HCT116 (cell line): ENCODE data around the gene ST6GALNAC5. TPM values are rescaled to one million over a fixed set of nuclear protein-coding genes. Genes with fewer than 3 reads are reported as not detected.

Source experiments
- ATAC-seq: fragments of 200-7000 bp; cut with Tn5 transposase; 2 replicates; pipeline ENCODE4 v1.9.1; 2020; ENCODE audit warnings: mild to moderate bottlenecking, moderate library complexity
- BruUV-seq: library from RNA; stranded (reverse); fragments of 400-500 nt; replicated peaks from 2 replicates; lab custom pipeline; 2021; lab: Mats Ljungman, UMichigan
- CTCF ChIA-PET: fragments of 300-600 bp; sonication (Branson Sonifier 250); formaldehyde crosslinking; loops from one replicate; lab custom pipeline; 2021; ENCODE audit warnings: antibody characterized with exemption; lab: Charles Lee
- POLR2A ChIA-PET: fragments of 300-600, 350-600 bp; sonication (Branson Sonifier 250); formaldehyde crosslinking; loops from one replicate; lab custom pipeline; 2021; ENCODE audit warnings: antibody characterized with exemption; lab: Charles Lee
- RAD21 ChIA-PET, 2 experiments: fragments of 300-600 bp; sonication (Branson Sonifier 250); formaldehyde crosslinking; loops; one replicate each; lab custom pipeline; 2023; ENCODE audit warnings: low total read pairs in 2 of 2; ENCODE audit not compliant: uncharacterized antibody in 2 of 2, unreplicated experiment in 2 of 2, low non-redundant PET in 1 of 2; lab: Charles Lee
- DNase-seq: peaks from one replicate; pipeline ENCODE4 v3.0.0-alpha.2; 2010; ENCODE audit warnings: low read depth, low spot score
- H2AFZ ChIP-seq: fragments of 200-600 bp; shearing (Covaris generic), sonication (generic); 2 replicates; pipeline ENCODE4 v1.6.1; 2017; ENCODE audit warnings: low read depth, mixed run types, mixed read lengths, antibody characterized with exemption, low read length; ENCODE audit not compliant: poor library complexity, severe bottlenecking
- H3K27ac ChIP-seq: 2 replicates; pipeline ENCODE4 v1.5.1; 2012; ENCODE audit warnings: low read depth, low read length
- H3K27me3 ChIP-seq: fragments of 200-600 bp; sonication (generic); 2 replicates; pipeline ENCODE4 v1.6.1; 2016; ENCODE audit warnings: mixed run types, low read length, mixed read lengths; ENCODE audit not compliant: insufficient read depth
- H3K36me3 ChIP-seq, 2 experiments: fragments of 200-500 bp in 1 of 2; fragments of 200-600 bp in 1 of 2; sonication (Bioruptor generic) in 1 of 2; sonication (generic) in 1 of 2; 2 replicates each; pipeline versions ENCODE4 v1.5.1 to v1.6.1; 2014 to 2016; ENCODE audit warnings: low read length in 2 of 2, inconsistent platforms in 1 of 2, mixed read lengths in 1 of 2, mixed run types in 1 of 2; ENCODE audit not compliant: insufficient read depth in 2 of 2, control insufficient read depth in 1 of 2
- H3K4me1 ChIP-seq, 2 experiments: fragments of 200-600 bp in 1 of 2; sonication (generic) in 1 of 2; 2 replicates each; pipeline versions ENCODE4 v1.5.1 to v1.6.1; 2012 to 2017; ENCODE audit warnings: low read length in 2 of 2, inconsistent platforms in 1 of 2, mild to moderate bottlenecking in 1 of 2, mixed read lengths in 1 of 2, mixed run types in 1 of 2, moderate library complexity in 1 of 2; ENCODE audit not compliant: insufficient read depth in 2 of 2, control insufficient read depth in 1 of 2
- H3K4me2 ChIP-seq: fragments of 200-600 bp; sonication (generic); 2 replicates; pipeline ENCODE4 v1.6.1; 2017; ENCODE audit warnings: mixed run types, low read length, mixed read lengths
- H3K4me3 ChIP-seq, 2 experiments: fragments of 200-600 bp in 1 of 2; sonication (generic) in 1 of 2; replicated peaks in 1 of 2; 2 replicates each; pipeline ENCODE4 v1.5.1; 2011 to 2016; ENCODE audit warnings: low read length in 2 of 2, control low read depth in 1 of 2, low read depth in 1 of 2, mild to moderate bottlenecking in 1 of 2, mixed read lengths in 1 of 2, mixed run types in 1 of 2
- H3K79me2 ChIP-seq: fragments of 200-600 bp; sonication (generic); 2 replicates; pipeline ENCODE4 v1.6.1; 2017; ENCODE audit warnings: mild to moderate bottlenecking, mixed run types, low read length, moderate library complexity, mixed read lengths; ENCODE audit not compliant: insufficient read depth
- H3K9ac ChIP-seq: fragments of 200-600 bp; sonication (generic); 2 replicates; pipeline ENCODE4 v1.6.1; 2016; ENCODE audit warnings: low read length, mixed read lengths
- H3K9me2 ChIP-seq: fragments of 200-600 bp; sonication (generic), shearing (Covaris generic); 2 replicates; pipeline ENCODE4 v1.6.1; 2017; ENCODE audit warnings: mixed run types, mild to moderate bottlenecking, moderate library complexity; ENCODE audit not compliant: insufficient read depth
- H3K9me3 ChIP-seq, 2 experiments: fragments of 200-500 bp in 1 of 2; fragments of 200-600 bp in 1 of 2; sonication (Bioruptor generic) in 1 of 2; sonication (generic) in 1 of 2; 2 replicates each; pipeline ENCODE4 v1.6.1; 2014 to 2017; ENCODE audit warnings: low read length in 2 of 2, mixed read lengths in 2 of 2, inconsistent platforms in 1 of 2, low read depth in 1 of 2, mild to moderate bottlenecking in 1 of 2, mixed run types in 1 of 2, moderate library complexity in 1 of 2; ENCODE audit not compliant: control insufficient read depth in 1 of 2, insufficient read depth in 1 of 2
- H4K20me1 ChIP-seq: fragments of 200-600 bp; sonication (generic), shearing (Covaris generic); 2 replicates; pipeline ENCODE4 v1.6.1; 2017; ENCODE audit warnings: mixed run types, mild to moderate bottlenecking, moderate library complexity; ENCODE audit not compliant: insufficient read depth
- EZH2phosphoT487 ChIP-seq: fragments of 200-600 bp; IDR thresholded peaks from 2 replicates; pipeline ENCODE4 v1.6.1; 2018; ENCODE audit warnings: antibody characterized with exemption, borderline replicate concordance
- FOSL1 ChIP-seq: IDR thresholded peaks from 2 replicates; pipeline ENCODE4 v1.6.1; 2012; ENCODE audit warnings: low read depth
- JUND ChIP-seq: IDR thresholded peaks from 2 replicates; pipeline ENCODE4 v1.6.1; 2012
- POLR2A ChIP-seq: IDR thresholded peaks from 2 replicates; pipeline ENCODE4 v1.7.0; 2011; ENCODE audit warnings: borderline replicate concordance; ENCODE audit not compliant: insufficient read depth, insufficient read length; ENCODE audit errors: extremely low read depth
- POLR2AphosphoS5 ChIP-seq: IDR thresholded peaks from 2 replicates; pipeline ENCODE4 v1.6.1; 2011; ENCODE audit warnings: mild to moderate bottlenecking, low read depth, low read length, moderate library complexity
- RAD21 ChIP-seq: IDR thresholded peaks from 2 replicates; pipeline ENCODE4 v1.6.1; 2012; ENCODE audit warnings: low read depth, mild to moderate bottlenecking
- SIN3A ChIP-seq: IDR thresholded peaks from 2 replicates; pipeline ENCODE4 v1.6.1; 2012; ENCODE audit warnings: low read depth
- SP1 ChIP-seq: IDR thresholded peaks from 2 replicates; pipeline ENCODE4 v1.6.1; 2012; ENCODE audit warnings: low read depth
- ZFX ChIP-seq: fragments of 450-650 bp; IDR thresholded peaks from 2 replicates; pipeline ENCODE4 v1.6.1; 2017
- intact Hi-C: fragments of 100-400 bp; cut with micrococcal nuclease; formaldehyde crosslinking; loops from 2 replicates; pipeline ENCODE4 v1.10.0; 2022
- total RNA-seq: library from RNA; stranded (reverse); gene quantifications from one replicate; pipeline ENCODE4 v1.2.1, GENCODE V29; 2021; ENCODE audit not compliant: unreplicated experiment
- TF ChIP-seq, protein P1 (sequence below): IDR thresholded peaks from 2 replicates; pipeline ENCODE4 v1.6.1; 2012; ENCODE audit warnings: low read depth
- TF ChIP-seq, protein P2 (sequence below): IDR thresholded peaks from 2 replicates; pipeline ENCODE4 v1.6.1; 2011; ENCODE audit warnings: mild to moderate bottlenecking, low read length, moderate library complexity; ENCODE audit not compliant: insufficient replicate concordance; ENCODE audit errors: extremely low read depth
- TF ChIP-seq, protein P3 (sequence below): IDR thresholded peaks from 2 replicates; pipeline ENCODE4 v1.6.1; 2012

Gene ST6GALNAC5
- total RNA-seq, 1 experiment from 2014 or later: 1.2 TPM

DNA sequence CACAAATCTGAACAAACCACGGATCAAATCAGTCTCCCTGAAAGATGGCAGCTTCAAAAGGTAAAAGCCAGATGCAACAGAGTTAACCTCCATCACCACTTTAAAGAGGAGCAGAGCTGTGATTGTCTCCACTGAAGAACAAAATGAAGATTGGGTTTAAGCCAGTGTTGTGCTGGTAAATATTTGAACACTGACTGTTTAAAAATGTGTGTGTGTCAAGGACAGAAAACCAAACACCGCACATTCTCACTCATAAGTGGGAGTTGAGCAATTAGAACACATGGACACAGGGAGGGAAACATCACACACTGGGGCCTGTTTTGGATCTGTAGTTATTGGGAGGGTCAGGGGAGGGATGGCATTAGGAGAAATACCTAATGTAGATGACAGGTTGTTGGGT lies 83.9 kb downstream of the ST6GALNAC5 start:
- ChIA-PET RAD21 (no interaction called here), POLR2A (no interaction called here), CTCF (no interaction called here)
- ATAC-seq (no peak), DNase-seq (no peak)
- Histone ChIP-seq H3K9me3 (no peaks in the 10 kb centered on the region), H3K27me3 (no peaks in the 10 kb centered on the region), H3K4me1 (peaks cover 0 to 10% of the 10 kb centered on the region in 2 experiments; a peak in 1 of 4 replicates), H3K4me2 (no peak overlapping the region), H3K79me2 (no peaks in the 10 kb centered on the region), H3K9me2 (0 out of 2 replicates have a peak, but pooled peaks cover 3% of the 10 kb centered on the region), H3K27ac (no peak overlapping the region), H2AFZ (no peak overlapping the region), H3K4me3 (no peak overlapping the region), H3K9ac (no peak overlapping the region), H3K36me3 (no peaks in the 10 kb centered on the region), H4K20me1 (no peaks in the 10 kb centered on the region)
- no peak for TF ChIP-seq RAD21
- no peak for TF ChIP-seq FOSL1
- no peak for TF ChIP-seq POLR2AphosphoS5
- TF ChIP-seq JUND: no peak
- TF ChIP-seq, protein P1, sequence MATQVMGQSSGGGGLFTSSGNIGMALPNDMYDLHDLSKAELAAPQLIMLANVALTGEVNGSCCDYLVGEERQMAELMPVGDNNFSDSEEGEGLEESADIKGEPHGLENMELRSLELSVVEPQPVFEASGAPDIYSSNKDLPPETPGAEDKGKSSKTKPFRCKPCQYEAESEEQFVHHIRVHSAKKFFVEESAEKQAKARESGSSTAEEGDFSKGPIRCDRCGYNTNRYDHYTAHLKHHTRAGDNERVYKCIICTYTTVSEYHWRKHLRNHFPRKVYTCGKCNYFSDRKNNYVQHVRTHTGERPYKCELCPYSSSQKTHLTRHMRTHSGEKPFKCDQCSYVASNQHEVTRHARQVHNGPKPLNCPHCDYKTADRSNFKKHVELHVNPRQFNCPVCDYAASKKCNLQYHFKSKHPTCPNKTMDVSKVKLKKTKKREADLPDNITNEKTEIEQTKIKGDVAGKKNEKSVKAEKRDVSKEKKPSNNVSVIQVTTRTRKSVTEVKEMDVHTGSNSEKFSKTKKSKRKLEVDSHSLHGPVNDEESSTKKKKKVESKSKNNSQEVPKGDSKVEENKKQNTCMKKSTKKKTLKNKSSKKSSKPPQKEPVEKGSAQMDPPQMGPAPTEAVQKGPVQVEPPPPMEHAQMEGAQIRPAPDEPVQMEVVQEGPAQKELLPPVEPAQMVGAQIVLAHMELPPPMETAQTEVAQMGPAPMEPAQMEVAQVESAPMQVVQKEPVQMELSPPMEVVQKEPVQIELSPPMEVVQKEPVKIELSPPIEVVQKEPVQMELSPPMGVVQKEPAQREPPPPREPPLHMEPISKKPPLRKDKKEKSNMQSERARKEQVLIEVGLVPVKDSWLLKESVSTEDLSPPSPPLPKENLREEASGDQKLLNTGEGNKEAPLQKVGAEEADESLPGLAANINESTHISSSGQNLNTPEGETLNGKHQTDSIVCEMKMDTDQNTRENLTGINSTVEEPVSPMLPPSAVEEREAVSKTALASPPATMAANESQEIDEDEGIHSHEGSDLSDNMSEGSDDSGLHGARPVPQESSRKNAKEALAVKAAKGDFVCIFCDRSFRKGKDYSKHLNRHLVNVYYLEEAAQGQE: no peak
- no peak for TF ChIP-seq SP1
- no peak for TF ChIP-seq POLR2A
- TF ChIP-seq SIN3A: no peak
- TF ChIP-seq, protein P2, sequence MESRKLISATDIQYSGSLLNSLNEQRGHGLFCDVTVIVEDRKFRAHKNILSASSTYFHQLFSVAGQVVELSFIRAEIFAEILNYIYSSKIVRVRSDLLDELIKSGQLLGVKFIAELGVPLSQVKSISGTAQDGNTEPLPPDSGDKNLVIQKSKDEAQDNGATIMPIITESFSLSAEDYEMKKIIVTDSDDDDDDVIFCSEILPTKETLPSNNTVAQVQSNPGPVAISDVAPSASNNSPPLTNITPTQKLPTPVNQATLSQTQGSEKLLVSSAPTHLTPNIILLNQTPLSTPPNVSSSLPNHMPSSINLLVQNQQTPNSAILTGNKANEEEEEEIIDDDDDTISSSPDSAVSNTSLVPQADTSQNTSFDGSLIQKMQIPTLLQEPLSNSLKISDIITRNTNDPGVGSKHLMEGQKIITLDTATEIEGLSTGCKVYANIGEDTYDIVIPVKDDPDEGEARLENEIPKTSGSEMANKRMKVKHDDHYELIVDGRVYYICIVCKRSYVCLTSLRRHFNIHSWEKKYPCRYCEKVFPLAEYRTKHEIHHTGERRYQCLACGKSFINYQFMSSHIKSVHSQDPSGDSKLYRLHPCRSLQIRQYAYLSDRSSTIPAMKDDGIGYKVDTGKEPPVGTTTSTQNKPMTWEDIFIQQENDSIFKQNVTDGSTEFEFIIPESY: no peak
- TF ChIP-seq EZH2phosphoT487: no peak
- TF ChIP-seq, protein P3, sequence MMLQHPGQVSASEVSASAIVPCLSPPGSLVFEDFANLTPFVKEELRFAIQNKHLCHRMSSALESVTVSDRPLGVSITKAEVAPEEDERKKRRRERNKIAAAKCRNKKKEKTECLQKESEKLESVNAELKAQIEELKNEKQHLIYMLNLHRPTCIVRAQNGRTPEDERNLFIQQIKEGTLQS: no peak
- no peak for TF ChIP-seq ZFX
- intact Hi-C loops: no loop called here
- no TSS peak for BruUV-seq
